Lower leg skin (tissue), 4 donors: Measurements from ENCODE around the gene ZBTB16. TPM values are rescaled to one million over a fixed set of nuclear protein-coding genes. Genes with fewer than 3 reads are reported as not detected.
A peak's percentile ranks its signal among the peaks of the same experiment; 100 is the strongest.

ENCODE experiments used
- DNase-seq, 2 donors: peaks; one replicate each; pipeline ENCODE4 v3.0.0-alpha.2; 2019; ENCODE audit warnings: low spot score in 2 of 2
- H3K4me3 ChIP-seq: fragments of 200-600 bp; sonication (generic); 2 replicates; pipeline ENCODE4 v1.5.1; 2017; ENCODE audit warnings: mild to moderate bottlenecking, low read depth; ENCODE audit not compliant: poor library complexity, severe bottlenecking
- POLR2A ChIP-seq, 2 donors: fragments of 450-650 bp; IDR thresholded peaks; one replicate each; pipeline ENCODE4 v1.6.1; 2016 to 2017; ENCODE audit warnings: antibody characterized with exemption in 2 of 2, mild to moderate bottlenecking in 1 of 2, moderate library complexity in 1 of 2
- WGBS, 2 donors: methylation state at CpG; one replicate each; pipeline ENCODE4 v1.1.5; 2018; 5-methylcytosine and 5-hydroxymethylcytosine counted together
- intact Hi-C: fragments of 100-400 bp; cut with DNase I; formaldehyde crosslinking; loops from one replicate; pipeline ENCODE4 v1.15.0; 2023; ENCODE audit warnings: low total_unique reads
- total RNA-seq, 4 donors: library from RNA; depleted of rRNA; stranded (reverse); fragments of >200 nt; gene quantifications; one replicate each; pipeline ENCODE4 v1.1.0, GENCODE V29; 2016
- TF ChIP-seq, protein P1 (sequence below), 3 donors: fragments of 450-650 bp; IDR thresholded peaks; one replicate each; pipeline ENCODE4 v1.5.1; 2016; ENCODE audit warnings: antibody characterized with exemption in 3 of 3, mild to moderate bottlenecking in 3 of 3, moderate library complexity in 2 of 3

The ZBTB16 gene
- total RNA-seq, 4 donors from 2014 or later, result 167 to 369 (median 233) TPM

DNA sequence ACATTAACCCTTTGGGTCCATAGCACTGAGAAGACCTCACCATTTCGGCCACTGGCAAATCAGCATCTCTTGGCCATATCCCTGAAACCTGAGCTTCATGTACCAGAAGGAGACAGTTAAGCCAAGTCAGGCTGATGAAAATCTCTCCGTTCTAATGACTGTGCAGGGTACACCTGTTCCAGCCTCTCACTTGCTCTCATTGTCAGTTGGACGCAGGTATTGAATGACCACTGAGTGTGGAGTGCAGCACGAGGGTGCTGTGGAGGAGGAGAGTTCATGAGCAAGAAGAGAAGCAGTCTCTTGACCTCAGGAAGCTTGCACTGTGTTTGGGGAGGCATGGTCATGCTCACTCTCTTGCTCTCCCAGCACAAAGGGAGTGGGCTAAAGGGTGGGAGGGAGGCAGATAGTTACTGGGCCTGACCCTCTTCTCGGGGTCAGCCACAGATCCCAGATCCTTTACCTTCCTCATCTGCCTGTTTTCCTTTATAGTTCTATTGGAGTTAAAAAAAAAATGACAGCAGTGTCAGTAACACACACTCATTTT is 65.2 kb downstream of the ZBTB16 start:
- H3K4me3 ChIP-seq, result no peak overlapping the region
- intact Hi-C loops, result no loop called here
- DNase-seq, result no peak
- 94% methylated on average over 5 of the region's 5 CpGs for WGBS, 2 donors
- no peak for TF ChIP-seq POLR2A (IDR thresholded peaks at IDR 0.05)
- TF ChIP-seq, protein P1, sequence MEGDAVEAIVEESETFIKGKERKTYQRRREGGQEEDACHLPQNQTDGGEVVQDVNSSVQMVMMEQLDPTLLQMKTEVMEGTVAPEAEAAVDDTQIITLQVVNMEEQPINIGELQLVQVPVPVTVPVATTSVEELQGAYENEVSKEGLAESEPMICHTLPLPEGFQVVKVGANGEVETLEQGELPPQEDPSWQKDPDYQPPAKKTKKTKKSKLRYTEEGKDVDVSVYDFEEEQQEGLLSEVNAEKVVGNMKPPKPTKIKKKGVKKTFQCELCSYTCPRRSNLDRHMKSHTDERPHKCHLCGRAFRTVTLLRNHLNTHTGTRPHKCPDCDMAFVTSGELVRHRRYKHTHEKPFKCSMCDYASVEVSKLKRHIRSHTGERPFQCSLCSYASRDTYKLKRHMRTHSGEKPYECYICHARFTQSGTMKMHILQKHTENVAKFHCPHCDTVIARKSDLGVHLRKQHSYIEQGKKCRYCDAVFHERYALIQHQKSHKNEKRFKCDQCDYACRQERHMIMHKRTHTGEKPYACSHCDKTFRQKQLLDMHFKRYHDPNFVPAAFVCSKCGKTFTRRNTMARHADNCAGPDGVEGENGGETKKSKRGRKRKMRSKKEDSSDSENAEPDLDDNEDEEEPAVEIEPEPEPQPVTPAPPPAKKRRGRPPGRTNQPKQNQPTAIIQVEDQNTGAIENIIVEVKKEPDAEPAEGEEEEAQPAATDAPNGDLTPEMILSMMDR (IDR thresholded peaks at IDR 0.05), result no peak

DNA sequence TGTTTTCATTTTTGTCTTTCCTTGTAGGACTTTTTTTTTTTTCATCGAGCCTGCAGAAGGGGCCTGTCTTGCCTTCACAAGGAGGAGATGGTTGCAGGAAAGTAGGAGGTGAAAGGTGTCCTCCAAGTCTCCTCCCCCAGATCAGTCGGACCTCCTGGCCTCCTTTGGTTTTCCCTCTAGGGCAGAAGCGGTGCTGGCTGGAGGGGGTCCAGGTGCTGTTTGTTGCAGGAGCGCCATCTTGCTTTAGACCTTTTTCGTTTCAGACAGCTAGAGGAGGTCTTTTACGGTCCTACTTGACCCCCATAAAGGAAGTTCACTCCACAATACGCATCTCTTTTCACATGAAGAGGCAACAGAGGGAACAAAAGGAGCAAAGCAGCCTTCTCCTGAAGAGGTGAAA is 66.0 kb downstream of the ZBTB16 start:
- TF ChIP-seq POLR2A (IDR thresholded peaks at IDR 0.05), result no peak
- TF ChIP-seq, protein P1 (IDR thresholded peaks at IDR 0.05), result no peak
- no peak for DNase-seq
- H3K4me3 ChIP-seq, result no peak overlapping the region
- 89 to 90% methylated on average over 7 of the region's 7 CpGs for WGBS, 2 donors
- intact Hi-C loops, result no loop called here

DNA sequence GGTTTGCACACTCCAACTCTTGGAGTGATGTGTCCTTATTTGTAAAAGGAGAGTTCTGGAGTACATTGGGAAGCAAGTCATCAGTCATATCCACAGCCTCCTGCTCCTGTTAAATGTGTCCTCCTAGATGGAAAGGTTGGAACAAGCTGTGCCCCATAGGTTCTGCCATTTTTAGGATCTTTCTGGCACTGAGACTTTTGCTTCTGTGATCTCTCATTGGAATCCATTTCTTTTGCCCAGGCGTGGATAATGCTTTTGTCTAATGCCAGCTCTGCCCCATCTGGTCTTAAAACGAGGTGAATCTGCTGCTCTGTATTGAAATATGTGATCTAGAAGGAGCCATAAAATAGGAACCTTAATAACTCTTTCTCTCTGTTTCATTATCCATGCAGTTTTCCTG is 66.4 kb downstream of the ZBTB16 start:
- no peak for TF ChIP-seq POLR2A (IDR thresholded peaks at IDR 0.05)
- TF ChIP-seq, protein P1 (IDR thresholded peaks at IDR 0.05), result no peak
- 82 to 95% methylated on average over 2 of the region's 2 CpGs for WGBS, 2 donors
- DNase-seq, result no peak
- intact Hi-C loops, result no loop called here
- no peak overlapping the region for H3K4me3 ChIP-seq

DNA sequence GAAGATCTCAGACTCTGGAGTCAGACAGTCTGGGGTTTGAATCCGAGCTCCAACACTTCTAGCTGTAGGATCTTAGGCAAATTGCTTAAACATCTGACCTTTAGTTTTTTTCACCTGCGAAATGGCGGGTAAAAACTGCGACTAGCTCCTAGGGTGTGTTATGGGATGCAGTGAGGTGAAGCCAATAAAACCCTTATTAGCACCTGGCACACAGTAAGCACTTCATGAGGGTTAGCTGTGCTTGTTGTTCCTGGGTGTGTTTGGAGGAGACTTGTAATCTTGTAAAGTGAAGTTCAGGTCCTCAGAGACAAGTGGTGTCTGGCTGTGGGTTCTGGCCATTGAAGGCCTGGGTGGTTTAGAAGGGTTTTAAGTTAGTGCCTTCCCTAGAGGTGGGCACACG is 68.9 kb downstream of the ZBTB16 start:
- no peak overlapping the region for H3K4me3 ChIP-seq
- 93 to 98% methylated on average over 5 of the region's 5 CpGs for WGBS, 2 donors
- no peak for TF ChIP-seq POLR2A (IDR thresholded peaks at IDR 0.05)
- TF ChIP-seq, protein P1 (IDR thresholded peaks at IDR 0.05), result no peak
- intact Hi-C loops, result no loop called here
- DNase-seq, result no peak

DNA sequence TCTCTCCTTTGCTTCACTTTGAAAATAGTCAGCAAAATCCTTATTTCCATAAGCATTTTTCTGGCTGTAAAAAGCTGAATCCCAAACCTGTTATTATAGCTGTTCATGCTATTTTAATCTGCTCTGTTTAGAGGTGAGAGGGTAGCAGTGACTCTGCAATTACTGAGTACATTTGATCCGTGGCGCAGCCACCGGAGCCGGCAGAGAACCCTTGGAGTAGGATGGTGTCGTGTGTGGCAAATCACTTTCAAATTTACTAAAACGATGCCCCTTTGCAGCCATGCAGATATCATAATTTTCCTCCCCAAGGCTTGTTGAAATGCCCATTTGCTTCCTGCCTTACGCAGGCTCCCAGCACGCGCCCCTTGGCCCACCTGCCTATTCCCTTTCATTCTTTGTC is 69.6 kb downstream of the ZBTB16 start:
- no peak overlapping the region for H3K4me3 ChIP-seq
- no peak for DNase-seq
- 88 to 92% methylated on average over 9 of the region's 9 CpGs for WGBS, 2 donors
- TF ChIP-seq POLR2A (IDR thresholded peaks at IDR 0.05), result no peak
- TF ChIP-seq, protein P1 (IDR thresholded peaks at IDR 0.05), result no peak
- intact Hi-C loops, result no loop called here

DNA sequence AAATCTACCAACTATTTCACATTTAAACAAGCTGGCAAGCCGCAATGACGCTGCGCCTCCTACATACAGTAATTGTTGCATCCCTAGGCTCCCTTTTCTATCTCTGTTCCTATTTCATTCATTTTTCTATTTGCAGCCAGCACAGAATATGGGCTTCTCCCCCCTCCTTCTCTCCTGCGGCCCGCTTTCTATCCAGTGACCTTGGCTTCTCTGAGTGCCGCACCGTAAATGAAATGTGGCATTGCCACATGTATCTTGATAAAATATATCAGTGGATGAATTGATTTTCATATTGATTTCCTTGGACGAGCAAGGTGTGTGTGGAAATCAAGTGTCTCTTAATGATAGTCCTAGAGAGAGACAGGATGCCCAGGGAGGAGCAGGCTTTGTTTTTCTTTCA is 70.2 kb downstream of the ZBTB16 start:
- H3K4me3 ChIP-seq, result no peak overlapping the region
- TF ChIP-seq POLR2A (IDR thresholded peaks at IDR 0.05), result no peak
- TF ChIP-seq, protein P1 (IDR thresholded peaks at IDR 0.05), result no peak
- peak in 1 of 2 donors; percentile 54 for DNase-seq
- 87 to 93% methylated on average over 8 of the region's 8 CpGs for whole genome bisulfite sequencing, 2 donors
- intact Hi-C loops, result no loop called here
